Liver (tissue), 9 donors: ENCODE data around the gene BCL6B. TPM values are rescaled to one million over a fixed set of nuclear protein-coding genes. Genes with fewer than 3 reads are reported as not detected.

ENCODE experiments used
- DNase-seq: peaks from one replicate; pipeline ENCODE4 v3.0.0-alpha.2; 2017; ENCODE audit warnings: low spot score
- H3K27ac ChIP-seq, 2 donors: one replicate each; pipeline ENCODE4 v1.7.0; 2013; ENCODE audit warnings: inconsistent platforms in 2 of 2, low read length in 2 of 2, control low read depth in 1 of 2, low read depth in 1 of 2, mild to moderate bottlenecking in 1 of 2
- H3K27me3 ChIP-seq, 4 donors: one replicate each; pipeline versions ENCODE4 v1.6.1 to v1.7.0; 2013; ENCODE audit warnings: low read length in 3 of 4, inconsistent platforms in 1 of 4, mild to moderate bottlenecking in 1 of 4, moderate library complexity in 1 of 4; ENCODE audit not compliant: control insufficient read depth in 4 of 4, insufficient read depth in 4 of 4
- H3K36me3 ChIP-seq, 4 donors: one replicate each; pipeline versions ENCODE4 v1.6.1 to v1.7.0; 2013; ENCODE audit warnings: low read length in 3 of 4, mild to moderate bottlenecking in 3 of 4, low read depth in 1 of 4, moderate library complexity in 1 of 4; ENCODE audit not compliant: control insufficient read depth in 4 of 4, insufficient read depth in 3 of 4
- H3K4me1 ChIP-seq, 4 donors: one replicate each; pipeline versions ENCODE4 v1.6.1 to v1.7.0; 2013; ENCODE audit warnings: low read length in 3 of 4, mild to moderate bottlenecking in 3 of 4, moderate library complexity in 1 of 4; ENCODE audit not compliant: control insufficient read depth in 4 of 4, insufficient read depth in 4 of 4
- H3K4me3 ChIP-seq, 3 donors: one replicate each; pipeline versions ENCODE4 v1.6.1 to v1.7.0; 2013; ENCODE audit warnings: low read length in 3 of 3, control low read depth in 1 of 3, low read depth in 1 of 3, mild to moderate bottlenecking in 1 of 3
- H3K9ac ChIP-seq, 2 donors: one replicate each; pipeline ENCODE4 v1.7.0; 2013; ENCODE audit warnings: low read length in 2 of 2, mild to moderate bottlenecking in 2 of 2, moderate library complexity in 2 of 2, control low read depth in 1 of 2, low read depth in 1 of 2
- H3K9me3 ChIP-seq, 4 donors: one replicate each; pipeline versions ENCODE4 v1.6.1 to v1.7.0; 2013; ENCODE audit warnings: low read length in 3 of 4; ENCODE audit not compliant: control insufficient read depth in 4 of 4
- FOXA1 ChIP-seq: IDR thresholded peaks from 2 replicates; pipeline ENCODE4 v1.6.1; 2016; ENCODE audit warnings: antibody characterized with exemption
- GABPA ChIP-seq, 2 donors: IDR thresholded peaks in 1 of 2; conservative IDR thresholded peaks in 1 of 2; 2 replicates each; pipeline ENCODE4 v1.6.1; 2016; ENCODE audit warnings: antibody characterized with exemption in 2 of 2, mild to moderate bottlenecking in 1 of 2, moderate library complexity in 1 of 2
- HNF4A ChIP-seq, 2 donors: conservative IDR thresholded peaks; 2 replicates each; pipeline ENCODE4 v1.6.1; 2016; ENCODE audit warnings: antibody characterized with exemption in 2 of 2, mild to moderate bottlenecking in 2 of 2
- HNF4G ChIP-seq: IDR thresholded peaks from 2 replicates; pipeline ENCODE4 v1.6.1; 2016; ENCODE audit warnings: antibody characterized with exemption
- JUND ChIP-seq, 2 donors: IDR thresholded peaks; 2 replicates each; pipeline ENCODE4 v1.6.1; 2016; ENCODE audit warnings: antibody characterized with exemption in 2 of 2
- RAD21 ChIP-seq, 2 donors: IDR thresholded peaks; 2 replicates each; pipeline ENCODE4 v1.6.1; 2016; ENCODE audit warnings: antibody characterized with exemption in 2 of 2, mild to moderate bottlenecking in 2 of 2
- SP1 ChIP-seq: IDR thresholded peaks from 2 replicates; pipeline ENCODE4 v1.6.1; 2018; ENCODE audit warnings: antibody characterized with exemption, mild to moderate bottlenecking
- TAF1 ChIP-seq: conservative IDR thresholded peaks from 2 replicates; pipeline ENCODE4 v1.6.1; 2016; ENCODE audit warnings: antibody characterized with exemption, mild to moderate bottlenecking
- WGBS: extraction: QIAGEN DNeasy Blood & Tissue Kit; methylation state at CpG from one replicate; pipeline ENCODE4 v1.1.7; 2013; 5-methylcytosine and 5-hydroxymethylcytosine counted together
- polyA plus RNA-seq, 2 donors: library from polyadenylated mRNA; stranded (reverse) in 1 of 2; unstranded in 1 of 2; fragments of 200-250 nt in 1 of 2; fragments of >200 nt in 1 of 2; fragmentation: Nextera tagmentation in 1 of 2; extraction: Ambion mirVana in 1 of 2; gene quantifications; one replicate each; pipeline versions ENCODE4 v1.2.1 to v1.2.3, GENCODE V29; 2013 to 2015
- total RNA-seq, 2 donors: library from RNA; depleted of rRNA; stranded (reverse); fragments of >200 nt; gene quantifications; one replicate each; pipeline ENCODE4 v1.2.3, GENCODE V29; 2014
- TF ChIP-seq, protein P1 (sequence below): IDR thresholded peaks from 2 replicates; pipeline ENCODE4 v1.6.1; 2016; ENCODE audit warnings: antibody characterized with exemption, mild to moderate bottlenecking
- TF ChIP-seq, protein P2 (sequence below): fragments of 150-350 bp; IDR thresholded peaks from 2 replicates; pipeline ENCODE4 v1.5.1; 2017; ENCODE audit warnings: improper control_type of control experiment, low read depth, low read length; ENCODE audit not compliant: missing input control
- TF ChIP-seq, protein P3 (sequence below): IDR thresholded peaks from 2 replicates; pipeline ENCODE4 v1.6.1; 2016; ENCODE audit warnings: antibody characterized with exemption
- TF ChIP-seq, protein P4 (sequence below): IDR thresholded peaks from 2 replicates; pipeline ENCODE4 v1.6.1; 2016; ENCODE audit warnings: antibody characterized with exemption
- donor health status: healthy.
- donor health status: healthy.
- donor health status: healthy.
- donor health status: healthy.
- donor health status: healthy.

The BCL6B gene
- total and polyA plus RNA-seq, 4 donors, result 1.1 to 5.7 (median 1.8) TPM

DNA sequence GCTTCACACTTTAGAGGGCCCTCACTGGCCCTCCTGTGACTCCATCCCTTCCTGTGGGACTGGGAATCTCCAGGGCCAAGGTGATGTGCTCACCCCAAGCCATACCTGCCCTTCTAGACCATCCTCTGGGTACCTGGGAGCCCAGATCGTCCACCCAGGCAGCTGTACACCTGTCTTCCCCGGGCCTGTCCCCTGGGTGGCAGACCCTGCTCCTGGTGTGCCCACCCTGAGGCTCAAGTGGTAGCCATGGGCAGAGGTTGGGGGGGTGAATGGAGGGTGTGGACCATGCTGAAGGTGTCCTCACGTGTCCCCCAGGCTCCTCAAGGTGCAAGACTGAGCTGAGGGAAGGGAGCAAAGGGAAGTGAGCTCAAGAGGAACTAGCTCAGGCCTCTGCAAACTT is 47.9 kb downstream of the BCL6B start:
- WGBS, result 92% methylated on average over 3 of the region's 3 CpGs
- H3K27me3 ChIP-seq, result no peaks in the 10 kb centered on the region
- peaks cover 0 to 4% (median 1%) of the 10 kb centered on the region in 4 donors for H3K36me3 ChIP-seq
- no peak overlapping the region for H3K4me3 ChIP-seq
- no peak overlapping the region for H3K27ac ChIP-seq
- H3K9ac ChIP-seq, result no peak overlapping the region
- H3K4me1 ChIP-seq, result peaks cover 0 to 11% (median 1%) of the 10 kb centered on the region in 4 donors
- no peak for DNase-seq
- no peaks in the 10 kb centered on the region for H3K9me3 ChIP-seq
- TF ChIP-seq FOXA1, result no peak
- TF ChIP-seq HNF4G, result no peak
- TF ChIP-seq, protein P1, sequence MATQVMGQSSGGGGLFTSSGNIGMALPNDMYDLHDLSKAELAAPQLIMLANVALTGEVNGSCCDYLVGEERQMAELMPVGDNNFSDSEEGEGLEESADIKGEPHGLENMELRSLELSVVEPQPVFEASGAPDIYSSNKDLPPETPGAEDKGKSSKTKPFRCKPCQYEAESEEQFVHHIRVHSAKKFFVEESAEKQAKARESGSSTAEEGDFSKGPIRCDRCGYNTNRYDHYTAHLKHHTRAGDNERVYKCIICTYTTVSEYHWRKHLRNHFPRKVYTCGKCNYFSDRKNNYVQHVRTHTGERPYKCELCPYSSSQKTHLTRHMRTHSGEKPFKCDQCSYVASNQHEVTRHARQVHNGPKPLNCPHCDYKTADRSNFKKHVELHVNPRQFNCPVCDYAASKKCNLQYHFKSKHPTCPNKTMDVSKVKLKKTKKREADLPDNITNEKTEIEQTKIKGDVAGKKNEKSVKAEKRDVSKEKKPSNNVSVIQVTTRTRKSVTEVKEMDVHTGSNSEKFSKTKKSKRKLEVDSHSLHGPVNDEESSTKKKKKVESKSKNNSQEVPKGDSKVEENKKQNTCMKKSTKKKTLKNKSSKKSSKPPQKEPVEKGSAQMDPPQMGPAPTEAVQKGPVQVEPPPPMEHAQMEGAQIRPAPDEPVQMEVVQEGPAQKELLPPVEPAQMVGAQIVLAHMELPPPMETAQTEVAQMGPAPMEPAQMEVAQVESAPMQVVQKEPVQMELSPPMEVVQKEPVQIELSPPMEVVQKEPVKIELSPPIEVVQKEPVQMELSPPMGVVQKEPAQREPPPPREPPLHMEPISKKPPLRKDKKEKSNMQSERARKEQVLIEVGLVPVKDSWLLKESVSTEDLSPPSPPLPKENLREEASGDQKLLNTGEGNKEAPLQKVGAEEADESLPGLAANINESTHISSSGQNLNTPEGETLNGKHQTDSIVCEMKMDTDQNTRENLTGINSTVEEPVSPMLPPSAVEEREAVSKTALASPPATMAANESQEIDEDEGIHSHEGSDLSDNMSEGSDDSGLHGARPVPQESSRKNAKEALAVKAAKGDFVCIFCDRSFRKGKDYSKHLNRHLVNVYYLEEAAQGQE, result no peak

DNA sequence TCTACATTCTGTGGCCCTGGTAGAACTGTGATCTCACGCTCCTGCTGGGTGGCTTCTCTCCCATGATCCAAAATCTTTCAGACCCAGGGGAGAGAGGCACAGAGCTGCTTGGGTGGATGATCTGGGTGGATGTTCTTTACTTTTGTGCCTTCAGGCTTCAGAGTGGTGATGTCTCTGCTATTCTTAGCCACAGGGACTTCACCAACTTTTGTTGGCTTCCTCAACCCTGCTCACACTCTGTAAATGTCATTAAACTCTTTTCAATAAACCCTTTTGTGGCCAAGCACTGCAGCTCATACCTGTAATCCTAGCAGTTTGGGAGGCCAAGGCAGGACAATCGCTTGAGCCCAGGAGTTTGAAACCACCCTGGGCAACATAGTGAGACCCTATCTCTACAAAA is 49.6 kb downstream of the BCL6B start:
- DNase-seq, result no peak
- Histone ChIP-seq H3K9ac (no peak overlapping the region), H3K4me1 (peaks cover 0 to 3% (median 1%) of the 10 kb centered on the region in 4 donors), H3K9me3 (no peaks in the 10 kb centered on the region), H3K27ac (no peak overlapping the region), H3K4me3 (no peak overlapping the region), H3K36me3 (peaks cover 0 to 4% (median 1%) of the 10 kb centered on the region in 4 donors), H3K27me3 (no peaks in the 10 kb centered on the region)
- 93% methylated on average over 2 of the region's 2 CpGs for WGBS
- TF ChIP-seq HNF4A (conservative IDR thresholded peaks at IDR 0.05), result no peak
- TF ChIP-seq, protein P2, sequence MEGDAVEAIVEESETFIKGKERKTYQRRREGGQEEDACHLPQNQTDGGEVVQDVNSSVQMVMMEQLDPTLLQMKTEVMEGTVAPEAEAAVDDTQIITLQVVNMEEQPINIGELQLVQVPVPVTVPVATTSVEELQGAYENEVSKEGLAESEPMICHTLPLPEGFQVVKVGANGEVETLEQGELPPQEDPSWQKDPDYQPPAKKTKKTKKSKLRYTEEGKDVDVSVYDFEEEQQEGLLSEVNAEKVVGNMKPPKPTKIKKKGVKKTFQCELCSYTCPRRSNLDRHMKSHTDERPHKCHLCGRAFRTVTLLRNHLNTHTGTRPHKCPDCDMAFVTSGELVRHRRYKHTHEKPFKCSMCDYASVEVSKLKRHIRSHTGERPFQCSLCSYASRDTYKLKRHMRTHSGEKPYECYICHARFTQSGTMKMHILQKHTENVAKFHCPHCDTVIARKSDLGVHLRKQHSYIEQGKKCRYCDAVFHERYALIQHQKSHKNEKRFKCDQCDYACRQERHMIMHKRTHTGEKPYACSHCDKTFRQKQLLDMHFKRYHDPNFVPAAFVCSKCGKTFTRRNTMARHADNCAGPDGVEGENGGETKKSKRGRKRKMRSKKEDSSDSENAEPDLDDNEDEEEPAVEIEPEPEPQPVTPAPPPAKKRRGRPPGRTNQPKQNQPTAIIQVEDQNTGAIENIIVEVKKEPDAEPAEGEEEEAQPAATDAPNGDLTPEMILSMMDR, result no peak
- TF ChIP-seq GABPA (IDR thresholded peaks at IDR 0.05 in 1 of 2, conservative IDR thresholded peaks at IDR 0.05 in 1 of 2), result no peak
- TF ChIP-seq TAF1, result no peak
- TF ChIP-seq SP1, result no peak
- TF ChIP-seq RAD21 (IDR thresholded peaks at IDR 0.05), result no peak
- TF ChIP-seq, protein P3, sequence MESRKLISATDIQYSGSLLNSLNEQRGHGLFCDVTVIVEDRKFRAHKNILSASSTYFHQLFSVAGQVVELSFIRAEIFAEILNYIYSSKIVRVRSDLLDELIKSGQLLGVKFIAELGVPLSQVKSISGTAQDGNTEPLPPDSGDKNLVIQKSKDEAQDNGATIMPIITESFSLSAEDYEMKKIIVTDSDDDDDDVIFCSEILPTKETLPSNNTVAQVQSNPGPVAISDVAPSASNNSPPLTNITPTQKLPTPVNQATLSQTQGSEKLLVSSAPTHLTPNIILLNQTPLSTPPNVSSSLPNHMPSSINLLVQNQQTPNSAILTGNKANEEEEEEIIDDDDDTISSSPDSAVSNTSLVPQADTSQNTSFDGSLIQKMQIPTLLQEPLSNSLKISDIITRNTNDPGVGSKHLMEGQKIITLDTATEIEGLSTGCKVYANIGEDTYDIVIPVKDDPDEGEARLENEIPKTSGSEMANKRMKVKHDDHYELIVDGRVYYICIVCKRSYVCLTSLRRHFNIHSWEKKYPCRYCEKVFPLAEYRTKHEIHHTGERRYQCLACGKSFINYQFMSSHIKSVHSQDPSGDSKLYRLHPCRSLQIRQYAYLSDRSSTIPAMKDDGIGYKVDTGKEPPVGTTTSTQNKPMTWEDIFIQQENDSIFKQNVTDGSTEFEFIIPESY, result no peak

DNA sequence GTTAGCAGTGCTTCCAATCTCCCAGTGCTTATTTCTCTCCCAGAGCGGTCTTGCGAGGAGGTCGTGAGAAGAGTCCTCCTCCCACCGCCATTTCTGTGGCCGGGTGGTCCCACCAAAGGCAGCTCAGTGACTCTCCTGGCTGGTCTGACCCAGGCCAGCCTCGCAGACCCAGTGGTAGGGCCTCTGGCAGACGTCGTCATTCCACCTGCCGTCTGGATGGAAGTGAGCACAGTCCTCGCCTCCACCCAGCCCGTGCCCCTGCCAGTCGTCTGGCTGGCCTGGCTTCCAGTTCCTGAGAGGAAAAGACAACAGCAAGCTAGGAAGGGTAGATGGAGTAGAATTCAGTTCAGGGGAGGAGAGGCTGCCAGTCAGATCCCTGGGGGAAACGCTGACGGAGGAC is 52.1 kb downstream of the BCL6B start:
- Histone ChIP-seq H3K27ac (no peak overlapping the region), H3K27me3 (no peaks in the 10 kb centered on the region), H3K4me3 (no peak overlapping the region), H3K4me1 (no peaks in the 10 kb centered on the region), H3K9me3 (no peaks in the 10 kb centered on the region), H3K36me3 (peaks cover 0 to 4% (median 1%) of the 10 kb centered on the region in 4 donors), H3K9ac (no peak overlapping the region)
- 91% methylated on average over 14 of the region's 14 CpGs for WGBS
- TF ChIP-seq HNF4G (no peak), JUND (IDR thresholded peaks at IDR 0.05) (no peak)
- TF ChIP-seq, protein P4, sequence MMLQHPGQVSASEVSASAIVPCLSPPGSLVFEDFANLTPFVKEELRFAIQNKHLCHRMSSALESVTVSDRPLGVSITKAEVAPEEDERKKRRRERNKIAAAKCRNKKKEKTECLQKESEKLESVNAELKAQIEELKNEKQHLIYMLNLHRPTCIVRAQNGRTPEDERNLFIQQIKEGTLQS, result no peak
- DNase-seq, result no peak
